H1 (cell line): ENCODE results near the gene TNFRSF6B. TPM values are rescaled to one million over a fixed set of nuclear protein-coding genes. Genes with fewer than 3 reads are reported as not detected.

Experiments
- SP4 ChIP-seq: IDR thresholded peaks from 2 replicates; pipeline ENCODE4 v1.6.1; 2012; ENCODE audit warnings: low read length, inconsistent platforms
- polyA plus RNA-seq, 7 experiments: library from polyadenylated mRNA; depleted of rRNA in 3 of 7; stranded (reverse) in 5 of 7; unstranded in 2 of 7; fragments of >200 nt in 5 of 7; fragments of 200-250 nt in 2 of 7; gene quantifications; 1 replicate in 5 of 7; 2 replicates in 1 of 7; 4 replicates in 1 of 7; pipeline versions ENCODE4 v1.2.1 to v1.2.3, GENCODE V29; 2011 to 2013; ENCODE audit warnings: missing spikeins in 2 of 7, mixed read lengths in 2 of 7
- total RNA-seq: library from RNA; stranded (reverse); fragmentation: NEBNext Ultra II Directional; extraction: Animal tissue kit (Norgen Biotek cat#: 25700); gene quantifications from 2 replicates; pipeline ENCODE4 v1.2.1, GENCODE V29; 2021

The TNFRSF6B gene
- total and polyA plus RNA-seq, 2 of the 8 experiments (the other 6 are each of a cell fraction or from before 2014, with no cell fraction given) = 3.1 TPM; not detected in 1

GRCh38 chr20:63696306-63696627 is 185 bp upstream of the TNFRSF6B start (continued):
- no peak for TF ChIP-seq SP4
- TF ChIP-seq, all 59 proteins: peak for 8
